Upper lobe of left lung (tissue), 4 donors: Measurements from ENCODE around the gene ATM.

Experiments used
- CTCF ChIP-seq, 6 experiments: fragments of 450-650 bp in 4 of 6; fragments of 200-600 bp in 2 of 6; sonication (generic) in 2 of 6; IDR thresholded peaks; one replicate each; pipeline ENCODE4 v1.5.1; 2016 to 2019; ENCODE audit warnings: antibody characterized with exemption in 6 of 6
- POLR2A ChIP-seq, 4 donors: fragments of 450-650 bp; IDR thresholded peaks; one replicate each; pipeline ENCODE4 v1.5.1; 2016 to 2017; ENCODE audit warnings: antibody characterized with exemption in 4 of 4, mild to moderate bottlenecking in 2 of 4

DNA sequence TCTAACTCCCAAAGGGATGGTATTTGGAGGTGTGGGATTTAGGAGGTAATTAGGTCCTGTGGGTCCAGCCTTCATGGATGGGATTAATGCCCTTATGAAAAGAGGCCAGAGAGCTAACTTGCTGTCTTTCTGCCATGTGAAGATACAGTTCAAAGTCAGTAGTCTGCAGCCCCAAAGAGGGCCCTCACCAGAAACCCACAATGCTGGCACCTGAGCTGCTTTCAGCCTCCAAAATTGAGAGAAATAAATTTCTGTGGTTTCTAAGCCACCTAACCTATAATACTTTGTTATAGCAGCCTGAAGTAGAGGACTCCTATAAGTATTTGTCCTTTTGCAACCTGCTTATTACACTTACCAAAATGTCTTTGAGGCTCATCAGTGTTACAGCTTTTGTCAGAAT is 16.2 kb downstream of the ATM start:
- TF ChIP-seq POLR2A (IDR thresholded peaks at IDR 0.05) (no peak), CTCF (IDR thresholded peaks at IDR 0.05) (no peak)
